HG02938 (cell line): Measurements from ENCODE around the gene DRC1.
"Not testable (repeated sequence)": the region's sequence is repeated elsewhere in the genome, so short reads cannot be mapped to it uniquely, and the experiment has no call there.

Source experiments
- ATAC-seq: cut with Tn5 transposase; IDR thresholded peaks from one replicate; pipeline ENCODE4 v1.9.1; 2021; ENCODE audit warnings: mild to moderate bottlenecking, moderate library complexity; ENCODE audit not compliant: unreplicated experiment

DRC1 gene

DNA sequence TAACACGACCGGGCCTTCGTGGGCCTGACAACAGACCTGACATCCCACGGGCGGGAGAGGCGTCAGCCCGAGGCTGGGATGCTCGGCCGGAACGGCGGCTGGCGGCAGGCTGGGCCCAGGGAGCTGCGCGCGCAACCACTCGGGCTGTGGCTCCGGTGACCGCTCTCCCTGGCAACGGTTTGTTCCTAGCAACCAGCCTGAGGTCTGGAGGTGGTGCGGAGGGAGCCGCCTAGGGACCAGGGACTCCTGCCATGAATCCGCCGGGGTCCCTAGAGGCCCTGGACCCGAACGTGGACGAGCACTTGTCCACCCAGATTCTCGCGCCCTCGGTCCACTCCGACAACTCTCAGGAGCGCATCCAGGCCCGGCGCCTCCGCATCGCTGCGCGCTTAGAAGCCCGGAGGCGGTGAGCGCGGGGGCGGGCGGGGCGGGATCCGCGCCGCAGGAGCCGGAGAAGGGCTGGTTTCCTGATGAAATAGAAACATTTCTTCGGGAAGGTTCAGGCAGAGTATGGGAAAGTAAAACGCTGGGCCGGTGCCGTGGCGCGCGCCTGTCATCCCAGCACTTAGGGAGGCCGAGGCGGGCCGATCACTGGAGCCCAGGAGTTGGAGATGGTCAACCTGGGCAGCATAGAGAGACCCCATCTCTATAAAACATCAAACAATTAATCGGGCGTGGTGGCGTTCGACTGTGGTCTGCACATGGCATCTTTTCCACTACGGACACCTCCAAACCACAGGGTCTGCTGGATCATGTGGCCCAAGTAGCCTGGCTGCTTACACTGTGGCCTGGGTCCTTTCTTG, at the start of gene DRC1:
TSS of gene DRC1 (plus strand) at position 182 of the 803 bp plus-strand sequence. CDS start at position 252, 70 bp downstream.
- ATAC-seq: no peak

DNA sequence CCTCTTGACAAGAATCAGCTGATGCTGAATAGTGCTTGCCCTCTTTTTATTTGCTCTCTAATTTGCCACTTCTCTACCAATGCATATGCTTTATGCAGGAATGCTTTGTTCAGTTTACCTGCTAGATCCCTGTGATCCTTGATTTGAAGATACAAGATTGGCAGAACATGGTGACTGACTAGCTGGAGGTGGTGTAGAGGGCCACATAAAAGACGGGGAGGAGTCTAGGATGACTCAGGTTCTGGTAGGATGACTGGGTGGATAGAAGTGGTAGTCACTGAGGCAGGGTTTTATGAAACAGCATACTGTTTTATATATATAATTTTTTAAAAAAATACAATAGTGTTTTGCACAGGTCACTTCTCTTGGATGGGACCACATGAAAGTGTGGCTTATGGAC, 48.8 kb upstream of the DRC1 start:
- no peak for ATAC-seq

DNA sequence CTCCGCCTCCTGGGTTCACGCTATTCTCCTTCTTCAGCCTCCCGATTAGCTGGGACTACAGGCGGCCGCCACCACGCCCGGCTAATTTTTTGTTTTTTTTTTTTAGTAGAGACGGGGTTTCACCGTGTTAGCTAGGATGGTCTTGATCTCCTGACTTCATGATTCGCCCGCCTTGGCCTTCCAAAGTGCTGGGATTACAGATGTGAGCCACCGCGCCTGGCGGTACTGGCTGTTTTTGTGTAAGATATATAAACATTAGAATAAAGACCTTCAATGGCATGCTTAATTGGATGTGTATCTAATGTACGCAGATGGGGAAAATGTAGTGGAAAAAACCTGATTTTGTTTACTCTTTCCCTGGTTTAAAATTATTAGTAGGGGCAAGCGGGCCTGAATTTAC, 47.3 kb upstream of the DRC1 start:
- not testable (repeated sequence) for ATAC-seq

DNA sequence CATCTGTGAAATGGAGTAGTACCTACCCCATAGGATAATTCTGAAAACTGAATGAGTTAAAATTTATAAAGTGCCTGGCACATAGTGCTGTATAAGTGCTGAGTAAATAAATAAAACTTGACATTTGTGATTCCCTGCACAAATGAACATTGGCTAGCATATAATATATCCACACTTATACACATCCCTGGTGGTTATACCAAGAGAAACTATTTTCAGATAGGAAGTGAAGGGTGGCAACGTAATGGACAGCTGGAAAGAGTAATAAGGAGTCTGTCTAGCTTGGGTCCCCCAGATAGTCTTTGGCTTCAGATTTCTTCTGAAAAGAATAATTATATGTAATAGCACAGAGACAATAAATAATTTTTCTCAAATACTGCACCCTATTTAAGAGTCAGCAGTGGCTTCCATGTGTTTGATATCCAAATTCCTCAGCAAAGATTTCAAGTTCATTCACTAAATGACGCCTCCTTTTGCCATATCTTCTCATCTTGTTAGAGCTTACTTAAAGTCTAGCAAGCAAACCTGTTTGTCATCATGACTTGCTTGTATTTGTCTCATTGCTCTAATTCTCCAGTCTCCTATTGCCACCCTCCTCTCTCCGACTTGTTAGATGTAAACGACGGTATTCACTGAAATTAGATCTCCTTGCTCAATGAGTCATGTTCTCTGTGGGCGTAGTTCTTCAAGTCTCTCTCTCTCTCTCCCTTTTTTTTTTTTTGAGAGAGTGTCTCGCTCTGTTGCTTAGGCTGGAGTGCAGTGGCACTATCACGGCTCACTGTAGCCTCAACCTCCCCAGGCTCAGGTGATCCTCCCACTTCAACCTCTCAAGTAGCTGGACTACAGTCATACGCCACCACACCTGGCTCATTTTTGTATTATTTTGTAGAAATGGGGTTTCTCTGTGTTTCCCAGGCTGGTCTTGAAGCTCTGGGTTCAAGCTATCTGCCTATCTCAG, 46.4 kb upstream of the DRC1 start:
- no peak for ATAC-seq

DNA sequence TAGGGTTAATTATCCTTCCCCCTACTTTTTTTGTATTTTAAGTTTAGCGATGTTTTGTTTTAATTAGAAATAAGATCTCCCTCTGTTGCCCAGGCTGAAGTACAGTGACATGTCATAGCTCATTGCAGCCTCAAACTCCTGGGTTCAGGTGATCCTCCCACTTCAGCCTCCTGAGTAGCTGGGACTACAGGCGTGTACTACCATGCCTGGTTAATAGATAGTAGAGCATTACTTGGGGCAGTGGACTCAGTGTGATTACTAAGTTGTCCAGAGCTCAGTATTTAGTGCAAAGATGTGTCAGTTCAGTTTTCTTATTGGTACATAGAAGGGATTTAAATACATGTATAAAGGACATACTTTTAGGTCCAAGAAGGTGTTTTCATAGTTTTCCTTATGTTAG, 45.6 kb upstream of the DRC1 start:
- no peak for ATAC-seq

DNA sequence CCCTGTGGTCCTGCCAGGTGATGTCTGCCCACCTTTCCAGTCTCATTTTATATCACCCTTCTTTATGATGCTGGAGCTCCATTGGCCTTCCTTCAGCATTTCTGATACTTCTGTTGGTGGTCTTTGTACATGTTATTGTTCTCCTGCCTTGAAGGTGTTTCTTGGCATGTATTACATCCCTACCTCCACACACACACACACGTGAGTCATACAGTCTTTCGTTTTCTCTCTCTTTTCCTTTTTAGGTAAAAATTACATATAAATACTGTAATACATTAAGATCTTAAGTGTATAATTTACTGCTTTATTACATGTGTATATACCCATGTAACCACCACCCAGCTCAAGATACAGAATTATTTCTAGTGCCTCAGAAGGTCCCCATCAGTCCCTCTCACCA, 44.9 kb upstream of the DRC1 start:
- no peak for ATAC-seq

DNA sequence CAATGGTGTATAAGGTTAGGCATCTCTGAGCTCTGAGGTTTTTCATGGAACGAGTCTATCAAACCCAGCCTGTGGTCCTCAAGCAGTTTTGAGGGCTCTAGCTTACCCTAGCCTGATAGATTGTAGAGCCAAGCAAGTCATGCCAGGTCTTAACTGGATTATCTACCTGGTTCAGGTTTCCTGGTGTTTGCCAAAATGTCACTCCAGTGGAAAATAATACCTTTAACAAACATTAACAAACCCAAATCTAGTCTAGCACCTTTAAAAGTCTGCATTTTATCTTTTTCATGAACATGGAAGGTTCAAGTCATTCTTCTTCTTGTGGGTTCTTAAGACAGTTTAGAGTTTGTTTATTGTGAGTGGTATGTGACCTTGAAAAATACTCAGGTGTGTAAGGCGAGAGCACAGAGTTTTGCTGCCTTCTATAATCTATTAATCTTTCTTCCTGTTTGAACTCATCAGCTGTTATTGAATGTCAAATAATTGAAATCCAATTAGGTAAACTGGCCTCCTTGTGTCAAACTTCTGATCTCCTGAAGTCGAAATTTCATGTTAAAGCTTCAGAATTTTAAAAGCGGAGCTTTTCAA, 41.7 kb upstream of the DRC1 start:
- no peak for ATAC-seq

- no peak for ATAC-seq
Observed at GRCh38 chr2:26363323-26363722, 38.4 kb upstream of the DRC1 start.

- ATAC-seq: no peak
Observed at GRCh38 chr2:26363958-26364357, 37.8 kb upstream of the DRC1 start.

DNA sequence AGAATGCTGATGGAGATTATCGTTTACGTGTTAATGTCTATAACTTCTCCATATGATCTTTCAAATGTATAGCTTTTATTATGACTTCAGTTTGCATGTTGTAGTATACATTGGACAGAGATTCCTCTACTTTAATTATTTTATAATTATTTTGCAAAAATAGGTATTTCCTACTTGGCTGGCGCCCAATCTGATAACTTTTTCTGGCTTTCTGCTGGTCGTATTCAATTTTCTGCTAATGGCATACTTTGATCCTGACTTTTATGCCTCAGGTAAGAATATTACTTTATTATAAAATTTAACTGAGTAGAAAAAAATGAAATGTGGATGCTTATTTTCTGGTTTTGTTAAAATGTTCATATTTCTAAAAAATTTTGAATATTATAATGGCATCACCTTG, 37.1 kb upstream of the DRC1 start:
- no peak for ATAC-seq

GRCh38 chr2:26366957-26367356, 34.8 kb upstream of the DRC1 start:
- ATAC-seq: no peak

DNA sequence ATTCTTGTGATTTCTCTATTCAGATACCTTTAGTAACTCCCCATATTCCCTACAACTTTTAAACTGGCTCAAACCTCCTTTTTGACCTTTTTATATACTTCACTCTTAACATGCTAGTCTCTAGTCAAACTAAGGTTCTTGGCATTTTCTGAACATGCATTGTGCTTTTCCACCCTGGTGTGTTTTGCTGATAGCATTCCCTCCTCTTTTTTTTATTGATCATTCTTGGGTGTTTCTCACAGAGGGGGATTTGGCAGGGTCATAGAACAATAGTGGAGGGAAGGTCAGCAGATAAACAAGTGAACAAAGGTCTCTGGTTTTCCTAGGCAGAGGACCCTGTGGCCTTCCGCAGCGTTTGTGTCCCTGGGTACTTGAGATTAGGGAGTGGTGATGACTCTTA, 32.1 kb upstream of the DRC1 start:
- ATAC-seq: not testable (repeated sequence)

- ATAC-seq: not testable (repeated sequence)
Observed at GRCh38 chr2:26370909-26371308, 30.8 kb upstream of the DRC1 start.

GRCh38 chr2:26376799-26377198, 24.9 kb upstream of the DRC1 start:
- no peak for ATAC-seq

DNA sequence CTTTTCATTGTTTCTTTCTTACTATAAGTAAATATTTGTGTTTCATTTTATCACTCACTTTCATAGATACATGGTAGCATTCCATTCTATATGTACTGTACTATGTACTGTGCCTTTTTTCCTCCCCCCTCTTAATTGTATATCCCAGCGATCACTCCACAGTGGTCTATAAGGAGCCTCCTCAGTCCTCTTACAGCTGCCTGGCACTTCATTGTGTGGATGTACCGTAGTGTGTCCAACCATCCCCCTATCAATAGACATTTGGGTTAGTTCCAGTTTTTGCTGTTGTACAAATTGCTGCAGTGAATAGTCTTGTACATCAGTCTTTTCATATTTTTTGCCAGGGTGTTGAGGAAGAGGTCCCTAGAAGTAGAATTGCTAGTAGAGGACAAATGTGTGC, 21.4 kb upstream of the DRC1 start:
- ATAC-seq: no peak

DNA sequence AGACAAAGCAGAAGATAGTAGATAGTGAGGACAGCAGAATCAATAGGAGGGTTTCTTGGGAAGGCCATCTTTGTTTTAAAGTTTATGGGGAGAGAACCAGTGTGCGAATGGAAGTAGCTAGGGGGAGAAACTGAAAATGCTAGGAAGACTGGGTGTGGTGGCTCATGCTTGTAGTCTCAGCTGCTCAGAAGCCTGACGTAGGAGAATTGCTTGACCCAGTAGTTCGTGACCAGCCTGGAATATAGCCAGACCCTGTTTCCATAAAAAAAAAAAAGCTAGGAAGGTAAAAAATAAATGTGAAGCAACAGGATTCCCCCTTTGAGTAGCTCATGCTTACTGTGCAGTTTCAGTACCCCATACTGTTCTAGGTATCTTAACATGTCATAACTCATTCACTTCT, 19.2 kb upstream of the DRC1 start:
- no peak for ATAC-seq

DNA sequence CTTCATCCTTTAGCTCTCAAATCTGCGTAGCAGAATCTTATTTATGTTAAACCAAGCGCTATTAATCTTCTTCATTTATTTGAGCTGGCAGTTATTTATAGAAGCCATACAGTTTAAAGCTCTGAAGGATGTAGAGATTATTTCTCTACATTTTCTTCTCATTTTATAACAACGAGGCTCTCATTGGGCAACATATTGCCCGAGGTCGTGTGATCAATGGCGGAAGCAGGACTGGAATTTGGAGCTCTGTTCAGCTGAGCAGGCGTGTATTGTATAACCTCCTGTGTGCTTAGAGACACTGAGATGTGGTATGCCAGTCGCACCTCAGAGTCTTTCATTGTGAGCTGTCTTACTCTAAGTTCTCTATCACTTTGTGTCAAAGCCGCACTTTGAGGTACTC, 17.5 kb upstream of the DRC1 start:
- ATAC-seq: no peak

DNA sequence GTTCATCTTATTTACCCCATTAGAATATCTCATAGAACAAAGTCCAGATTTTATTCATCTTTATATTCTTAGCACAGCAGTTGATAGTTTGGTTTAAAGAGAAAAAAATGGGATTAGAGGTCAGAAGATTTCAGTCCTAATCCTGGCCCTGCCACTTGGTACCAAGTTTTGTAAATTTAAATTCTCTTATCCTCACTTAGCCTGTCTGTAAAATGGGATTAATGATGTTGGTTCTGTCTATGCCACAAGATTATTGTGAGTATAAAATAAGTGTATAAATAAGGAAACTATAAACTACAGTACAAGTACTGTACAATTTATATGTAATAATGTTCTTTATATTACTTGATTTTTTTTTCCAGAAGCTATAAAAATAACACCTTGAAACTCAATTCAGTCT, 17.1 kb upstream of the DRC1 start:
- ATAC-seq: no peak

GRCh38 chr2:26387189-26387588, 14.5 kb upstream of the DRC1 start:
- ATAC-seq: no peak

DNA sequence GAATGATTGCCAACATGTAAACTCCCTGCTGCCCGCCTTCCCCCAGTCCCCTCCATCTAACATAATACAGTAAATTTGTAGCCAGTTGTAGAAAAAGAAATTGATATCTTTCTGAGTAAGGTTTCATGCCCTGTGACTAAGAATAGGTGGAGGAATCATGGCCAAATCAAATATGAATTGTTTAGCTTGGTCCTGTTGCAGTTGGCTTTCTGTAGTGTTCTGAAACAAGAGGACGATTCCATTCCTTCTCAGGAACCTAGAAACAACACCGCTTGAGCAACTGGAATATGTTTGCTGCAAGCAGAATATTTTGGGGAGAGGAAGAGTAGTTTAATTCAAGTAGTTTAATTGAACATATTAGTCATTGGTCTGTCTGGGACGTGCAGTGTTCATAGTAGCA, 7.0 kb upstream of the DRC1 start:
- no peak for ATAC-seq

- ATAC-seq: no peak
Observed at GRCh38 chr2:26395394-26395793, 6.3 kb upstream of the DRC1 start.
